Skeletal muscle satellite cell (primary cell): ENCODE data around the gene CLCN3.

Experiments
- H3K27me3 ChIP-seq: 2 replicates; pipeline ENCODE4 v1.7.0; 2013; ENCODE audit warnings: low read length; ENCODE audit not compliant: control insufficient read depth, insufficient read depth
- H3K36me3 ChIP-seq: 2 replicates; pipeline ENCODE4 v1.7.0; 2013; ENCODE audit warnings: mild to moderate bottlenecking, control low read depth, low read length; ENCODE audit not compliant: insufficient read depth
- H3K4me1 ChIP-seq: 2 replicates; pipeline ENCODE4 v1.7.0; 2013; ENCODE audit warnings: low read length; ENCODE audit not compliant: control insufficient read depth, insufficient read depth
- H3K4me2 ChIP-seq: 2 replicates; pipeline ENCODE4 v1.7.0; 2013; ENCODE audit warnings: mild to moderate bottlenecking, low read length
- H3K4me3 ChIP-seq: 2 replicates; pipeline ENCODE4 v1.7.0; 2013; ENCODE audit warnings: low read length
- H3K9ac ChIP-seq: 2 replicates; pipeline ENCODE4 v1.7.0; 2013; ENCODE audit warnings: mild to moderate bottlenecking, low read depth, low read length, moderate library complexity
- H3K9me3 ChIP-seq: replicated peaks from 2 replicates; pipeline ENCODE4 v1.7.0; 2013; ENCODE audit warnings: mild to moderate bottlenecking, control low read depth, low read length

The CLCN3 gene

GRCh38 chr4:169659716-169660670 is 39.6 kb downstream of the CLCN3 start:
- Histone ChIP-seq H3K9me3 (no peaks in the 10 kb centered on the region), H3K4me2 (peak overlapping the region; percentile 88), H3K4me3 (peak overlapping the region; percentile 69), H3K36me3 (no peaks in the 10 kb centered on the region), H3K27me3 (no peaks in the 10 kb centered on the region), H3K4me1 (peaks cover 19% of the 10 kb centered on the region), H3K9ac (peak overlapping the region; percentile 80)

GRCh38 chr4:169660929-169661328 is 40.6 kb downstream of the CLCN3 start:
- Histone ChIP-seq H3K27me3 (no peaks in the 10 kb centered on the region), H3K36me3 (no peaks in the 10 kb centered on the region), H3K9ac (peak overlapping the region; percentile 80), H3K4me2 (peak overlapping the region; percentile 88), H3K9me3 (no peaks in the 10 kb centered on the region), H3K4me3 (peak overlapping the region; percentile 69), H3K4me1 (peaks cover 19% of the 10 kb centered on the region)

- Histone ChIP-seq H3K27me3 (no peaks in the 10 kb centered on the region), H3K4me1 (peaks cover 19% of the 10 kb centered on the region), H3K36me3 (no peaks in the 10 kb centered on the region), H3K4me2 (no peak overlapping the region), H3K9me3 (no peaks in the 10 kb centered on the region), H3K9ac (no peak overlapping the region), H3K4me3 (no peak overlapping the region)
These were observed 41.4 kb downstream of the CLCN3 start for GRCh38 chr4:169661761-169662160.

- H3K9ac ChIP-seq = no peak overlapping the region
- H3K27me3 ChIP-seq = no peaks in the 10 kb centered on the region
- peaks cover 19% of the 10 kb centered on the region for H3K4me1 ChIP-seq
- no peak overlapping the region for H3K4me3 ChIP-seq
- no peak overlapping the region for H3K4me2 ChIP-seq
- no peaks in the 10 kb centered on the region for H3K9me3 ChIP-seq
- no peaks in the 10 kb centered on the region for H3K36me3 ChIP-seq
These were observed 41.8 kb downstream of the CLCN3 start for GRCh38 chr4:169662206-169662605.

GRCh38 chr4:169663402-169663801 is 43.0 kb downstream of the CLCN3 start:
- Histone ChIP-seq H3K9me3 (no peaks in the 10 kb centered on the region), H3K4me3 (no peak overlapping the region), H3K4me2 (no peak overlapping the region), H3K27me3 (no peaks in the 10 kb centered on the region), H3K36me3 (no peaks in the 10 kb centered on the region), H3K9ac (no peak overlapping the region), H3K4me1 (peaks cover 19% of the 10 kb centered on the region)

- no peak overlapping the region for H3K9ac ChIP-seq
- no peaks in the 10 kb centered on the region for H3K9me3 ChIP-seq
- peaks cover 19% of the 10 kb centered on the region for H3K4me1 ChIP-seq
- H3K4me2 ChIP-seq = no peak overlapping the region
- no peak overlapping the region for H3K4me3 ChIP-seq
- H3K27me3 ChIP-seq = no peaks in the 10 kb centered on the region
- no peaks in the 10 kb centered on the region for H3K36me3 ChIP-seq
These were observed 43.5 kb downstream of the CLCN3 start for GRCh38 chr4:169663831-169664230.

GRCh38 chr4:169664615-169665014 is 44.2 kb downstream of the CLCN3 start:
- H3K27me3 ChIP-seq = no peaks in the 10 kb centered on the region
- no peak overlapping the region for H3K4me3 ChIP-seq
- H3K4me1 ChIP-seq = peaks cover 12% of the 10 kb centered on the region
- H3K4me2 ChIP-seq = no peak overlapping the region
- no peaks in the 10 kb centered on the region for H3K36me3 ChIP-seq
- H3K9me3 ChIP-seq = no peaks in the 10 kb centered on the region
- H3K9ac ChIP-seq = no peak overlapping the region

GRCh38 chr4:169665046-169665737 is 44.8 kb downstream of the CLCN3 start:
- no peaks in the 10 kb centered on the region for H3K27me3 ChIP-seq
- H3K4me1 ChIP-seq = peaks cover 12% of the 10 kb centered on the region
- no peak overlapping the region for H3K4me2 ChIP-seq
- no peak overlapping the region for H3K9ac ChIP-seq
- H3K36me3 ChIP-seq = no peaks in the 10 kb centered on the region
- H3K4me3 ChIP-seq = no peak overlapping the region
- H3K9me3 ChIP-seq = no peaks in the 10 kb centered on the region

GRCh38 chr4:169668069-169668721 is 47.8 kb downstream of the CLCN3 start:
- Histone ChIP-seq H3K36me3 (no peaks in the 10 kb centered on the region), H3K4me2 (no peak overlapping the region), H3K9ac (no peak overlapping the region), H3K27me3 (no peaks in the 10 kb centered on the region), H3K4me3 (no peak overlapping the region), H3K4me1 (no peaks in the 10 kb centered on the region), H3K9me3 (no peaks in the 10 kb centered on the region)

- Histone ChIP-seq H3K9me3 (no peaks in the 10 kb centered on the region), H3K27me3 (no peaks in the 10 kb centered on the region), H3K9ac (no peak overlapping the region), H3K4me1 (no peaks in the 10 kb centered on the region), H3K4me2 (no peak overlapping the region), H3K4me3 (no peak overlapping the region), H3K36me3 (peaks cover 3% of the 10 kb centered on the region)
These were observed 55.4 kb downstream of the CLCN3 start for GRCh38 chr4:169675825-169676224.

GRCh38 chr4:169677150-169677748 is 56.9 kb downstream of the CLCN3 start:
- Histone ChIP-seq H3K4me1 (no peaks in the 10 kb centered on the region), H3K4me3 (no peak overlapping the region), H3K27me3 (no peaks in the 10 kb centered on the region)

More at GRCh38 chr4:169677150-169677748, 56.9 kb downstream of the CLCN3 start:
- H3K9ac ChIP-seq = no peak overlapping the region
- peaks cover 6% of the 10 kb centered on the region for H3K36me3 ChIP-seq
- H3K4me2 ChIP-seq = no peak overlapping the region
- H3K9me3 ChIP-seq = no peaks in the 10 kb centered on the region
